GM23248 (cell line): ENCODE results near the gene LRP1. TPM values are rescaled to one million over a fixed set of nuclear protein-coding genes. Genes with fewer than 3 reads are reported as not detected.

Experiments
- DNase-seq: peaks from one replicate; pipeline ENCODE4 v3.0.0-alpha.2; 2015
- H2AFZ ChIP-seq: fragments of 200-600 bp; sonication (generic); 2 replicates; pipeline ENCODE4 v1.6.1; 2016; ENCODE audit warnings: antibody characterized with exemption
- H3F3A ChIP-seq: fragments of 200-600 bp; sonication (generic); 2 replicates; pipeline ENCODE4 v1.6.1; 2016; ENCODE audit warnings: mild to moderate bottlenecking, antibody characterized with exemption, mixed run types; ENCODE audit not compliant: insufficient read depth
- H3K27ac ChIP-seq: fragments of 200-600 bp; sonication (generic); 2 replicates; pipeline ENCODE4 v1.5.1; 2016; ENCODE audit warnings: mild to moderate bottlenecking
- H3K27me3 ChIP-seq: fragments of 200-600 bp; sonication (generic); replicated peaks from 2 replicates; pipeline ENCODE4 v1.6.1; 2016; ENCODE audit warnings: mild to moderate bottlenecking; ENCODE audit not compliant: insufficient read depth
- H3K36me3 ChIP-seq: fragments of 200-600 bp; sonication (generic); 2 replicates; pipeline ENCODE4 v1.6.1; 2016; ENCODE audit warnings: low read depth, mild to moderate bottlenecking
- H3K4me1 ChIP-seq: fragments of 200-600 bp; sonication (generic); 2 replicates; pipeline ENCODE4 v1.6.1; 2016; ENCODE audit warnings: mild to moderate bottlenecking; ENCODE audit not compliant: insufficient read depth
- H3K4me2 ChIP-seq: fragments of 200-600 bp; sonication (generic); one replicate; pipeline ENCODE4 v1.6.1; 2016; ENCODE audit warnings: mild to moderate bottlenecking; ENCODE audit not compliant: unreplicated experiment
- H3K4me3 ChIP-seq: fragments of 200-600 bp; sonication (generic); 2 replicates; pipeline ENCODE4 v1.5.1; 2016; ENCODE audit warnings: mild to moderate bottlenecking
- H3K79me2 ChIP-seq: fragments of 200-600 bp; sonication (generic); 2 replicates; pipeline ENCODE4 v1.6.1; 2016; ENCODE audit warnings: mild to moderate bottlenecking; ENCODE audit not compliant: insufficient read depth
- H3K9ac ChIP-seq: fragments of 200-600 bp; sonication (generic); 2 replicates; pipeline ENCODE4 v1.6.1; 2016; ENCODE audit warnings: mild to moderate bottlenecking
- H3K9me2 ChIP-seq: fragments of 200-600 bp; sonication (generic); 2 replicates; pipeline ENCODE4 v1.6.1; 2016; ENCODE audit warnings: mixed run types, mild to moderate bottlenecking, moderate library complexity; ENCODE audit not compliant: insufficient read depth
- H3K9me3 ChIP-seq: fragments of 200-600 bp; sonication (generic); one replicate; pipeline ENCODE4 v1.6.1; 2017; ENCODE audit warnings: low read depth
- H4K20me1 ChIP-seq: fragments of 200-600 bp; sonication (generic); 2 replicates; pipeline ENCODE4 v1.6.0; 2016; ENCODE audit not compliant: insufficient read depth
- EZH2 ChIP-seq: fragments of 200-600 bp; sonication (generic); IDR thresholded peaks from 2 replicates; pipeline ENCODE4 v1.6.1; 2018; ENCODE audit warnings: antibody characterized with exemption, mild to moderate bottlenecking; ENCODE audit not compliant: insufficient read depth, poor library complexity, severe bottlenecking
- EZH2phosphoT487 ChIP-seq: fragments of 200-600 bp; sonication (generic); IDR thresholded peaks from 2 replicates; pipeline ENCODE4 v1.6.1; 2018; ENCODE audit warnings: antibody characterized with exemption, moderate library complexity, mild to moderate bottlenecking, low read depth; ENCODE audit not compliant: insufficient read depth
- WGBS, 2 experiments: methylation state at CpG; one replicate each; pipeline ENCODE4 v1.1.6; 2015 to 2017; ENCODE audit warnings: low lambda C conversion rate in 2 of 2, low coverage in 1 of 2; ENCODE audit errors: missing lambda C conversion rate in 2 of 2; 5-methylcytosine and 5-hydroxymethylcytosine counted together
- in situ Hi-C: fragments of 300-500 bp; cut with MboI; formaldehyde crosslinking; loops from 2 replicates; pipeline ENCODE4 v1.15.0; 2020
- polyA plus RNA-seq: library from polyadenylated mRNA; unstranded; fragments of >200 nt; fragmentation: Nextera tagmentation; extraction: Ambion mirVana; gene quantifications from 2 replicates; pipeline ENCODE4 v1.2.1, GENCODE V29; 2016
- total RNA-seq: library from RNA; depleted of rRNA; stranded (reverse); fragments of >200 nt; shearing (Covaris generic); gene quantifications from 2 replicates; pipeline ENCODE4 v1.2.3, GENCODE V29; 2014

LRP1 gene
- total and polyA plus RNA-seq, 2 experiments from 2014 or later: 166 to 257 TPM

- Histone ChIP-seq H3K4me2 (peak overlapping the region; percentile 10), H3F3A (peaks cover 81% of the 10 kb centered on the region), H4K20me1 (no peaks in the 10 kb centered on the region), H3K4me1 (peaks cover 74% of the 10 kb centered on the region), H2AFZ (no peak overlapping the region), H3K79me2 (peaks cover 86% of the 10 kb centered on the region), H3K9me3 (no peaks in the 10 kb centered on the region), H3K9ac (peak overlapping the region; percentile 76; the same call in 1 of the 2 replicates), H3K4me3 (no peak overlapping the region), H3K27me3 (no peaks in the 10 kb centered on the region), H3K36me3 (peaks cover 77% of the 10 kb centered on the region), H3K9me2 (no peaks in the 10 kb centered on the region), H3K27ac (peak overlapping the region; percentile 98)
- in situ Hi-C loops: no loop called here
- WGBS, 2 experiments: 34 to 42% methylated on average over 9 to 10 of the region's 10 CpGs
- peak; percentile 43 for DNase-seq
- TF ChIP-seq EZH2phosphoT487 (no peak), EZH2 (no peak)
Measured at GRCh38 chr12:57145460-57146059, 17.3 kb downstream of the LRP1 start.

DNA sequence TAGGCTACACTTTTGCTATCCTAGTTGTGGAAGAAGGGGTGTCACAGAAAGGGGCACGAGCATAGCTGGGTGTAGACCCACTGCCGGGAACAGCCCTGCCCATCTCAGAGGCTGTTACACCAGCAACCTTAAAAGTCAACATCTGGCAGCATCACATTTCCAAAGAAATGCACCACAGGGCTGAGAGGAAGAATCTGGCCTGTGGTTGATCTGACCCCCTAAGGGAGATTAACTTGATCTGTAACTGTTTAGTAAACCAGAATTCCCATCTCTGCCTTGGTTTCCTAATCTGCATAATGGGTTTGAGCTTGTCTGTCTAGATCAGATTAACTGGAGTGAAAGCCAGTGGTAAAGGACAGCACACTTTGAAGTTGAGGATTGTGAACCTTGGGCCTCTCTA is 17.8 kb downstream of the LRP1 start:
- Histone ChIP-seq H3K4me1 (peaks cover 75% of the 10 kb centered on the region), H3K4me3 (no peak overlapping the region), H3K27me3 (no peaks in the 10 kb centered on the region), H3K36me3 (peaks cover 76% of the 10 kb centered on the region), H3K4me2 (peak overlapping the region; percentile 10), H3K9ac (peak overlapping the region; percentile 76; the same call in 1 of the 2 replicates), H3K9me2 (no peaks in the 10 kb centered on the region), H3K79me2 (peaks cover 86% of the 10 kb centered on the region), H3K27ac (peak overlapping the region; percentile 98), H4K20me1 (no peaks in the 10 kb centered on the region), H3K9me3 (no peaks in the 10 kb centered on the region), H3F3A (peaks cover 81% of the 10 kb centered on the region), H2AFZ (no peak overlapping the region)
- DNase-seq: peak; percentile 35
- in situ Hi-C loops: no loop called here
- WGBS, 2 experiments: 10 to 21% methylated on average over 2 of the region's 2 CpGs
- TF ChIP-seq EZH2phosphoT487: no peak
- TF ChIP-seq EZH2: no peak

DNA sequence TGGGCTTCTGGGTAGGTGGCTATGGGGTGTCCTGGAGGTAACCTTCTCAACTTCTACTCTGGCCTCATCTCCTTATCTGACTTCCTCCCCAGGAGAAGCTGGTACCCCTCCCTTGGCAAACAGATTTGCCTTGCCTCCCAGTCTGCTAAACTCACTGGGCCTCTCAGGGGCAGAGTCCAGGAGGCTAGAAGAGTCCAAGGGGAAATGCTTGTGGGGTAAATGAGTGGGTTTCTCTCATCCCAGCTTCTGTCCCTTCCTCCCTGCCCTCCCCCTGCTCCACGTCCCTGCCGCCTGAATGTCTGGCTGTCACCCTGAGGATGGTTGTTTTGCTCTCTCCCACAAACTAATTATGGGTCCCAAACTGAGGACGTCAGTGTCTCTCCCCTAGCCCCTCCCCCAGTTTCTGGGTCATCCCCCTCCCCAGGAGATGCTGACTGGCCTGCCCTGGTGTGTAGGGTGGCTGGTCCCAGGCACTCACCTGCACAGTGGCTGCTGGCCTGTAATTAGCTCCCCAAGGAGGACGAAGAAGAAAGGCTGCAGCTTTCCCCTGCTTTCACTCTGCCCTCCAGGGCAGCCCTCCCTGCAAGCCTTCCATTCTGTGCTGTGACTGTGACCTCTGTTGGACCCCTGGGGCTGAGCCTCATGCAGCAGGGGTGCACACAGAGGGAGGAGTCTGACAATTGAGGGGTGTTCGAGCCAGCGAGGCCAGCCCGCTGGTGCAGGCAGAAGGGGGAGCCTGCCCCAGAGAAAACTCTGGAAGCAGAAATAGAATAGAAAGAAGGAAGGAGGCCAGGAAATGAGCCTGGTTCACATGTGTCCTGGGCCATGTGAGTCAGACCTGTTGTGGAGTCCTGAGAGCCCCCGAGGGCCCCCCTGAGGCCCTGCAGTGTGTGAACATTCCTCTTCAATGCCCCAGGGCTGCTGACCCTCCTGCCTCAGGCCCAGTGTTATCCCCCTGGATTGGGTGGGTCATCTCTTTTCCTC is 19.0 kb downstream of the LRP1 start, which contains the start of gene LRP1-AS:
TSS of gene LRP1-AS (minus strand) at position 659 of the 984 bp plus-strand sequence.
- peaks cover 81% of the 10 kb centered on the region for H3K79me2 ChIP-seq
- H3K4me1 ChIP-seq: peaks cover 75% of the 10 kb centered on the region
- in situ Hi-C loops: no loop called here

DNA sequence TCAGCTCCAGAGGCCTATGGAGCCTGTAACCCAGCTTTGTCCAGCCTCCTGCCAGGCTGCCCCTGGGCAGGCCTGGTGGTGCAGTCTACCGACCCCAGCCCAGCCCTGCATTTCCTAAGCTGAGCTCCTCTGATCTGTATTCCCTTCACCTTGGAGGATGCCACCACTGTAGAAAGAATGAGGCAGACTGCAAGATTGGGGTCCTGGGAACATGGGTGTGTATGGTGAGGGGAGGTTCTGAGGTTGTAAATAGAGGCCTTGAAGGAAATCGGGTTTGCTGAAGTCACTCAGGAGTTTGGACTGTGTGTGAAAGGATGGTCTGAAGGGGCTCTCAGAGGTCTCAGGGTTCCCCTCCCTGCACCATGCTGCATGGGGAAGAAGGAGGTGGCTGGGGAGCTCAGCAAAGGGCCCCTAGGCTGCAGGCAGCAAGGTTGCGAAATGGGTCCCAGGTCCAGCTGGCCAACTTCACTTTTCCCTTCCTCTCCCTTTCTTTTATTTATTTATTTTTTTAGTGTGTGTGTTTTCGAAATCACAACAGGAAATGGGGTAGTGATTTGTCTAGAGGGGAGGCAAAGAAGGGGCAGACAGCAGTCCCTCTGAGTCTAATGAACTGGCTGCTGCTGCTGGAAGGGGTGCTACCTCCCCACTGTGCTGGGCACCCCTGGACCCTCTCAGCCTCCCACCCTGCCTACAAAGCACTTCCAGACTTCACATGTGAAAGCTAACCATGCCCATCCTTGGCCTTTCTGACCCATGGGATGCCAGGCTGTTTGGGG is 20.4 kb downstream of the LRP1 start:
- no peak for TF ChIP-seq EZH2phosphoT487
- no peak for TF ChIP-seq EZH2
- 1 to 12% methylated on average over 4 of the region's 4 CpGs for WGBS, 2 experiments
- H3K4me3 ChIP-seq: peak overlapping the region; percentile 21; the same call in 1 of the 2 replicates
- no peaks in the 10 kb centered on the region for H4K20me1 ChIP-seq
- no peaks in the 10 kb centered on the region for H3K9me2 ChIP-seq
- H3K27ac ChIP-seq: peak overlapping the region; percentile 98
- H3K27me3 ChIP-seq: no peaks in the 10 kb centered on the region
- H3K4me2 ChIP-seq: peak overlapping the region; percentile 66
- peak; percentile 87 for DNase-seq
- in situ Hi-C loops: no loop called here
- peaks cover 85% of the 10 kb centered on the region for H3K4me1 ChIP-seq
- H2AFZ ChIP-seq: no peak overlapping the region
- peak overlapping the region; percentile 76 for H3K9ac ChIP-seq
- H3K79me2 ChIP-seq: peaks cover 77% of the 10 kb centered on the region
- H3K36me3 ChIP-seq: peaks cover 56% of the 10 kb centered on the region
- no peaks in the 10 kb centered on the region for H3K9me3 ChIP-seq
- H3F3A ChIP-seq: peaks cover 92% of the 10 kb centered on the region

More for the DNA sequence above, 19.0 kb downstream of the LRP1 start, which contains the start of gene LRP1-AS:
- Histone ChIP-seq H2AFZ (no peak within 1 kb of the TSS), H3K27me3 (no peaks in the 10 kb centered on the region), H3K9me2 (no peaks in the 10 kb centered on the region), H3K4me2 (peak within 1 kb of the TSS; percentile 66), H3K9ac (peak within 1 kb of the TSS; percentile 76), H3K27ac (peak within 1 kb of the TSS; percentile 98), H3K4me3 (peak within 1 kb of the TSS; percentile 21; the same call in 1 of the 2 replicates), H4K20me1 (no peaks in the 10 kb centered on the region), H3K36me3 (peaks cover 64% of the 10 kb centered on the region), H3K9me3 (no peaks in the 10 kb centered on the region), H3F3A (peaks cover 84% of the 10 kb centered on the region)
- WGBS, 2 experiments: 17 to 22% methylated on average over 7 to 8 of the region's 8 CpGs
- peak; percentile 88 for DNase-seq
- TF ChIP-seq EZH2phosphoT487 (no peak), EZH2 (no peak)
